Measurements from ENCODE around the gene FAM107B.

DNA sequence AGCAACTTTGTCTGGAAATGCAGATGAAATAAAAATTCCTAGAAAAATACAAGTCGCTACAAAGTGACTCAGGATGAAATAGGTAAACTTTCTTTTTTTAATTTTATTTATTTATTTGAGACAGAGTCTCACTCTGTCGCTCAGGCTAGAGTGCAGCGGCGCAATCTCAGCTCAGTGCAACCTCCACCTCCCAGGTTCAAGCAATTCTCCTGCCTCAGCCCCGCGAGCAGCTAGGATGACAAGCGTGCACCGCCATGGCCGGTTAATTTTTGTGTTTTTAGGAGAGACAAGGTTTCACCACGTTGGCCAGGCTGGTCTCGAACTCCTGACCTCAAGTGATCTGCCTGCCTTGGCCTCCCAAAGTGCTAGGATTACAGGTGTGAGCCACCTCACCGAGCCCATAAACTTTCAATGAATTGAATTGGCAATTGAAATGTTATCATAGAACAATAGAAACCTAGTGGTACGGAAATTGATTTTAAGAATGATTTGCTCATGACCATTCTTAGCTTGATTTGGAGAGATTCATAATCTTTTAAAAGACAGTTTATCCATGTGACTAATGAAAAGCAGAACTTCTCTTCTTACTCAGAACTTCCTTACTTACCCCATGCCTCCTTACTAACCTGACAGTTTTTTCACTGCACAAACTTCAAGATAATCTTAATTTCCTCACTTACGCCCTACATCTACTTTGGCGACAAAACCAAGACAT lies 161.7 kb downstream of the FAM107B start:
- TF ChIP-seq, protein P1, sequence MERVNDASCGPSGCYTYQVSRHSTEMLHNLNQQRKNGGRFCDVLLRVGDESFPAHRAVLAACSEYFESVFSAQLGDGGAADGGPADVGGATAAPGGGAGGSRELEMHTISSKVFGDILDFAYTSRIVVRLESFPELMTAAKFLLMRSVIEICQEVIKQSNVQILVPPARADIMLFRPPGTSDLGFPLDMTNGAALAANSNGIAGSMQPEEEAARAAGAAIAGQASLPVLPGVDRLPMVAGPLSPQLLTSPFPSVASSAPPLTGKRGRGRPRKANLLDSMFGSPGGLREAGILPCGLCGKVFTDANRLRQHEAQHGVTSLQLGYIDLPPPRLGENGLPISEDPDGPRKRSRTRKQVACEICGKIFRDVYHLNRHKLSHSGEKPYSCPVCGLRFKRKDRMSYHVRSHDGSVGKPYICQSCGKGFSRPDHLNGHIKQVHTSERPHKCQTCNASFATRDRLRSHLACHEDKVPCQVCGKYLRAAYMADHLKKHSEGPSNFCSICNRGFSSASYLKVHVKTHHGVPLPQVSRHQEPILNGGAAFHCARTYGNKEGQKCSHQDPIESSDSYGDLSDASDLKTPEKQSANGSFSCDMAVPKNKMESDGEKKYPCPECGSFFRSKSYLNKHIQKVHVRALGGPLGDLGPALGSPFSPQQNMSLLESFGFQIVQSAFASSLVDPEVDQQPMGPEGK (CRISPR knock-in tag; IDR thresholded peaks at IDR 0.05; ENCODE audit: borderline replicate concordance), result no peak
- TF ChIP-seq SNAI2 (CRISPR knock-in tag; IDR thresholded peaks at IDR 0.05) (no peak), TSHZ2 (CRISPR knock-in tag; IDR thresholded peaks at IDR 0.05) (no peak), ZNF565 (CRISPR knock-in tag; conservative IDR thresholded peaks at IDR 0.05; ENCODE audit: low read depth) (no peak), GLIS3 (CRISPR knock-in tag; IDR thresholded peaks at IDR 0.05) (no peak), ARNTL (CRISPR knock-in tag; IDR thresholded peaks at IDR 0.05; ENCODE audit: borderline replicate concordance, low read depth) (no peak), ZNF8 (CRISPR knock-in tag; IDR thresholded peaks at IDR 0.05) (no peak)
- TF ChIP-seq, protein P2, sequence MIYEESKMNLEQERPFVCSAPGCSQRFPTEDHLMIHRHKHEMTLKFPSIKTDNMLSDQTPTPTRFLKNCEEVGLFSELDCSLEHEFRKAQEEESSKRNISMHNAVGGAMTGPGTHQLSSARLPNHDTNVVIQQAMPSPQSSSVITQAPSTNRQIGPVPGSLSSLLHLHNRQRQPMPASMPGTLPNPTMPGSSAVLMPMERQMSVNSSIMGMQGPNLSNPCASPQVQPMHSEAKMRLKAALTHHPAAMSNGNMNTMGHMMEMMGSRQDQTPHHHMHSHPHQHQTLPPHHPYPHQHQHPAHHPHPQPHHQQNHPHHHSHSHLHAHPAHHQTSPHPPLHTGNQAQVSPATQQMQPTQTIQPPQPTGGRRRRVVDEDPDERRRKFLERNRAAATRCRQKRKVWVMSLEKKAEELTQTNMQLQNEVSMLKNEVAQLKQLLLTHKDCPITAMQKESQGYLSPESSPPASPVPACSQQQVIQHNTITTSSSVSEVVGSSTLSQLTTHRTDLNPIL (CRISPR knock-in tag; IDR thresholded peaks at IDR 0.05; ENCODE audit: low read depth), result no peak

Data from SK-N-SH treated with all-trans-retinoic acid at 6 μM for 48 hours (cell line).